GM18519 (cell line): ENCODE results near the gene IGF2BP3.
"Not testable (repeated sequence)": the region's sequence is repeated elsewhere in the genome, so short reads cannot be mapped to it uniquely, and the experiment has no call there.

Experiments
- ATAC-seq: cut with Tn5 transposase; IDR thresholded peaks from one replicate; pipeline ENCODE4 v1.9.1; 2021; ENCODE audit warnings: mild to moderate bottlenecking, moderate library complexity; ENCODE audit not compliant: unreplicated experiment, low FRiP score

The IGF2BP3 gene

GRCh38 chr7:23470330-23471105, at the start of gene IGF2BP3:
Gene IGF2BP3, minus strand, starts transcription at chr7:23470491. Its CDS starts 381 bp downstream, at chr7:23470110.
- no peak for ATAC-seq

GRCh38 chr7:23514755-23515154, 44.5 kb upstream of the IGF2BP3 start:
- no peak for ATAC-seq

GRCh38 chr7:23513746-23514145, 43.5 kb upstream of the IGF2BP3 start:
- ATAC-seq = not testable (repeated sequence)

GRCh38 chr7:23494009-23494408, 23.7 kb upstream of the IGF2BP3 start:
- ATAC-seq = no peak

- ATAC-seq = no peak
Measured at GRCh38 chr7:23491502-23491901, 21.2 kb upstream of the IGF2BP3 start.

- peak; percentile 49 for ATAC-seq
Measured at GRCh38 chr7:23490357-23491135, 20.3 kb upstream of the IGF2BP3 start.

- not testable (repeated sequence) for ATAC-seq
Measured at GRCh38 chr7:23488714-23489113, 18.4 kb upstream of the IGF2BP3 start.

GRCh38 chr7:23487670-23488069, 17.4 kb upstream of the IGF2BP3 start:
- ATAC-seq = no peak

- ATAC-seq = no peak
Measured at GRCh38 chr7:23486002-23486773, 15.9 kb upstream of the IGF2BP3 start.

GRCh38 chr7:23482686-23483085, 12.4 kb upstream of the IGF2BP3 start:
- no peak for ATAC-seq

- ATAC-seq = no peak
Measured at GRCh38 chr7:23477962-23478866, 7.9 kb upstream of the IGF2BP3 start.

- ATAC-seq = no peak
Measured at GRCh38 chr7:23477157-23477499, 6.8 kb upstream of the IGF2BP3 start.

- ATAC-seq = no peak
Measured at GRCh38 chr7:23476286-23477156, 6.2 kb upstream of the IGF2BP3 start.

- no peak for ATAC-seq
Measured at GRCh38 chr7:23475576-23475839, 5.2 kb upstream of the IGF2BP3 start.

- no peak for ATAC-seq
Measured at GRCh38 chr7:23474829-23475575, 4.7 kb upstream of the IGF2BP3 start.

- ATAC-seq = peak; percentile 47
Measured at GRCh38 chr7:23474094-23474828, 4.0 kb upstream of the IGF2BP3 start.

GRCh38 chr7:23473844-23474093, 3.5 kb upstream of the IGF2BP3 start:
- ATAC-seq = no peak
